HG03280 (cell line): ENCODE results near the gene HLA-DMB.
"Not testable (repeated sequence)": the region's sequence is repeated elsewhere in the genome, so short reads cannot be mapped to it uniquely, and the experiment has no call there.

ENCODE experiments used
- ATAC-seq: cut with Tn5 transposase; IDR thresholded peaks from one replicate; pipeline ENCODE4 v1.9.1; 2021; ENCODE audit warnings: mild to moderate bottlenecking, moderate library complexity; ENCODE audit not compliant: unreplicated experiment

The HLA-DMB gene

DNA sequence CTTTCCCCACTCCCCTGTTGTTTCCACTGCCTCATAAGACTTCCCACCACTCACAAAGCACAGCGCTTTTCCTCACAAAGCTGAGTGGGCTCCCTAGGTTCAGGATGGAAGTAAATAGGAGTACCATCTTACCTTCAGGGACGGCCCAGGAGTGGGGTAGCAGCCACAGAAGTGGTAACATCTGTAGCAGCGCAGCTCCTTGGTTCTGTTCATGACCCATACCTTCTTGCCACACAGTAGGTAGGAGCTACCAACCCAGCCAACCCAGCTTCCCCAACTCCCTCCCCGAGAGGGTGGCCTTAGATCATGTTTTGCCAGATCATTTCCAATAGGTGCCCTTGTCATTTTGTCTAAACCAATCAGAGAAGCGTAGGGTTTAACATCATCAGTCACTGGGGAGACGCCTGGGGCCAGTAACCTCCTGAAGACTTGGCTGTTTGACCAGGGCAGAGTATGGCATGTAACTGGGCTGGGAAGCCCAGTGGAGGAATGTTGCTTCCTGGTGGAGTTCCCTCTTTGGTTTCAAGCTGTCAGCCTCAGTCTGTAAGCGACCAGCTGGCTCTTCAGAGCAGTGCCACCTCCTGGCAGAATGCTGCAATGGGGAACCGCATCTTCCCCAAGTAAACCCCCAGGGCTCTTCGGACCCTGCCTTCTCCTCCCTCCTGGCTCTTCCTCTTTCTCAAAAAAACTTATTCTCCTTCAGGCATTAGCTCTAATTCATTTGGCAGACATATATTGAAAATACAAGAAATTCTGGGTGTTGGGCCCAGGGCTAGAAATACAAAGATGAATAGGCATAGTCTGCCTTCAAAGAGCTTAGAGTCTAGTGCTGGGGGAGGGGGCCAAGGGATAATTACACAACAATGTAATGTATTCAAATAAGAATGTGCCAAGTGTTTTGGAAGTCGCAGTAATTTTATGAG lies 12.2 kb upstream of the HLA-DMB start, which contains the start of gene HLA-DMA:
Gene HLA-DMA, minus strand, starts transcription at position 281 of the 923 bp plus-strand sequence. Its CDS starts 61 bp downstream, at position 220.
- peak; percentile 90 for ATAC-seq

GRCh38 chr6:32950449-32950848 lies 9.6 kb upstream of the HLA-DMB start:
- no peak for ATAC-seq

GRCh38 chr6:32950010-32950409 lies 9.2 kb upstream of the HLA-DMB start:
- no peak for ATAC-seq

DNA sequence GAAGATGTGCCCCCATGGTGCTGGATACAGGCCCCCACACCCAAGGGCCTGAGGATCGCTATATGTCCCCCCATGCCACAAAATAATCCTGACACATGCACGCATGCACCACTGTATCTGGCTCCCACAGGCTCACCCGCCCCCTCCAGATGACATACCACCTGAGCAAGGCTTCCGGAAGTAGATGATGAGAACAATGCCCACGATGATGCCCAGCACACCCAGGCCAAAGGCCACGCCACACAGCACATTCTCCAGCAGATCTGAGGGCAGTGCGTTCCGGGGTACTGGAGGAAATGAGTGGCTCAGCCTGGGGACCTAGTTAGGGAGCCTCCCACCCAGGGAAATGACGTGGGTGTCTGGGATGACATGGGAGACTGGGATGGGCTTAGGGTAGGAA lies 8.3 kb upstream of the HLA-DMB start:
- no peak for ATAC-seq

GRCh38 chr6:32947552-32948465 lies 7.0 kb upstream of the HLA-DMB start:
- no peak for ATAC-seq

GRCh38 chr6:32946893-32947292 lies 6.1 kb upstream of the HLA-DMB start:
- ATAC-seq, result no peak

DNA sequence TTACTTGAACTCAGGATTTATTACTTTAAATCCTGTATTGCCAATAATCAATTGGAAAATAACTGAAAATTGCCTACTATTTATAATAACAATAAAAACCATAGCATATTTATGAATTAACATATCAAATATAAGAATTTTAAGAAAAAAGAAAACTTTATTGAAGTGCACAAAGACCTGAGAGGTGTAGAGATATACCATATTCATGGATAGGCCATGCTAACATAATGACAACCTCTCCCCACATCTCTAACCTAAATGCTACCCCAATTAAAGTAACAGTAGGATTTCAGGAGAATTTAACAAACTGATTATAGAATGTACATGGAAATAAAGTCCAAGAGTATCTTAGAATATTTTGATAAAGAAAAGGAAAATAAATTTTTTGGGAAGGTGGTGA lies 5.1 kb upstream of the HLA-DMB start:
- ATAC-seq, result no peak

- no peak for ATAC-seq
Observed at GRCh38 chr6:32945108-32945760, 4.4 kb upstream of the HLA-DMB start.

DNA sequence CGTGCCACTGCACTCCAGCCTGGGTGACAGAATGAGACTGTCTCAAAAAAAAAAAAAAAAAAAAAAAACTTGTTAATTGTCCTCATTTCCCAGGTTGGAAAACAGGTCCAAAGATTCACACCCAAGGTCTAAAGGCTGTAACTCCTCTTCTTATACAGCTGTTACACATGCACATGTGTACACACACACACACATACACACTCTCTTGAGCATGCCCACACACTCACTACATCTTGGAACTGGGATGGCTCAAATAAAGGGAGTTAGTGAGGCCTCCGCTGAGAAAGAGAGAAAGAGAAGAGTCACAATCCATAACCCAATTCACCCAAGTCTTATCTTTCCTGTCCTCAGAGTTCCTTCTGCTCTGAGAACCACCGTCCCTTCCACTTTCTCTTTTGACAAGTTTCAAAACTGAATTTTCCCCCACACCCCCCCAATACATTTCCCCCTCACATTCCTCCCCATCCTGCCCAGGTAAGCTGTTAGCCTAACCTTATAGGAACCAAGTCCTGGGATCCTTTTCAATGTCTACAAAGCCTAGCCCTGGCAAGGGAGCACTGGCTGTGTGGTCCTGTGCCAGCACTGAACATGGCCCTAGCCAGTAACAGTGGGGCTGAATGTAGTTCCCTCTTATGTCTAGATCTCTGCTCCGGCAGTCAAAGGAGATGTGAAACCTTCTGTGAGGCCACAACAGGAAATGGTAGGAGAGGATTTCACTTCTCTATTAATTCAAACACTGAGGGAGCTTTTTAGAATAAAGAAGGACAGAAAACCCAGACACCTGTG lies 3.2 kb upstream of the HLA-DMB start:
- ATAC-seq, result peak; percentile 45

- ATAC-seq, result not testable (repeated sequence)
Observed at GRCh38 chr6:32942555-32943123, 1.8 kb upstream of the HLA-DMB start.

GRCh38 chr6:32941214-32941768 lies 463 bp upstream of the HLA-DMB start:
- peak; percentile 51 for ATAC-seq

GRCh38 chr6:32938494-32938893 lies 2.3 kb downstream of the HLA-DMB start:
- ATAC-seq, result no peak

GRCh38 chr6:32937230-32937633 lies 3.6 kb downstream of the HLA-DMB start:
- no peak for ATAC-seq

DNA sequence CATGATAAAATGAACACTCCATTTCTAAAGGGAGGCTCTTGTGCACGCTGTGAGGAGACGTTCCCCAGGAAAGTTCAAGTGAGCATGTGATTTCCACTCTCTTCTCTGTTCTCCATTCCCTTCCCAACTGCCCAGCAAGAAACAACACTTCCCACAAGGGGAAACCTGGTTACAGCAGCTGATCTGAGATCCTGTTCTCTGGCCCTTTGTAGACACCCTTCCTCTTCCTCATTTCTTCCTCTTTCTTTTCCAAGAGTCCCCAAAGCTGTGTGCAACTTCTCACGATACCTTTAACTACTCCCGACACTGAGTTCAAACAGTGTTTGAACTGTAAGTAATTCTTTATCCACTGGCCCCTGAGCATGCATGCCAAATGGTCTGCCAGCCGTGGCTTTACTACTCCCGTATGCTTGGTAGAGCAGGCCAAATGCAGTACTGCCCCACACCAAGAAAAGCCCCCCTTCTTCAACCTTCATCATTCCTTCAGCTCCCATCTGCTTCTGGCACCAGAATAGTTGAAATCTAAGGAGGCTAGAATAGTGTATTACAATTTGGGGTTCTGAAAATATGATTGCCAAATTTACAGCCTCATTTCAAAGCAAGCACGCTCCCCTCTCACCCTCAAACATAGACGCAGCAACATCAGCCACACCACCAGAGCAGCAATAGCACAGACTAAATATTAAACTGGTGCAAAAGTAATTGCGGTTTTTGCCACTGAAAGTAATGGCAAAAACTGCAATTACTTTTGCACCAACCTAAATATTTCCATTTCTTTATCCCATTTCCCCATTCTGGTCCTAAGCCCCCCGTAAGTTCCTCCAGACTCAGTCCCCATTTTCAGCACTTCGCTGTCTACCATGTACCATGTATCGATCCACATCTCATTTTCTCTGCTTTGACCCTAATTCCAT lies 4.3 kb downstream of the HLA-DMB start:
- ATAC-seq, result no peak

DNA sequence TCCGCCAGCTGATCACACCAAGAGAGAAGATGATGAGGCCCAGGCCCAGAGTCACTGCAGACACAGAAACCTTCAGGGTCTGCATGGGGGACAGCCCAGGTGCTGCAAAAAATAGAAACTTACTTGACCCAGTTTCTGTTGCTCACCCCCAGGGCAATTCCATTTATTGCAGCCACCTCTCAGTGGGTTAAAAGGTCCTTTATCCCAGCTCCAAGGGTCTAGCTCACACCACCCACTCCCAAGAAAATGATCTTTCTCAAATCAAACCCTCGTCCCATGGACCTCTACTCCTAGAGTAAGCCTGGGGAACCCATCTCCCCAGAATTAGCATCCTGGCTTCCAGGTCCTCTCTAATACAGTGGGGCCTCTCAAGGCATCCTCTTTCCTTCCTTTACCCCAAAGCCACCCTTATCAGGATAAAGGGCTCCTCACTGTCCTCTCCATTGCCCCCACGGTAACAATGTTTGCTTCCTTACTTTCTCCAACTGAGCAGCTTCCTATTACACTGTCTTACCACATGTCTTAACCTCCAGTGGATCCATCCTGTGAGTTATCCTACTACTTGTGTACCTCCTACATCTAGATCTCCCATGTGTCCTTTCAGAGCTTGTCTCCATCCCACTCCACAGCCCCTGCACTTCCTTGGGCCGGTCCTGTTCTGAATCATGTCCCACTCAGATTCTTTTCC lies 5.1 kb downstream of the HLA-DMB start:
- ATAC-seq, result no peak

- no peak for ATAC-seq
Observed at GRCh38 chr6:32933661-32934085, 7.2 kb downstream of the HLA-DMB start.

GRCh38 chr6:32932132-32932868 lies 8.5 kb downstream of the HLA-DMB start:
- no peak for ATAC-seq
